ENCODE results near the gene SLC51B. TPM values are rescaled to one million over a fixed set of nuclear protein-coding genes. Genes with fewer than 3 reads are reported as not detected.

SLC51B gene
- polyA plus RNA-seq, 1 of the 3 experiments (the other 2 are of a cell fraction) = not detected

GRCh38 chr15:65033659-65034269, 11.4 kb upstream of the SLC51B start (continued):
- no peak for TF ChIP-seq RXRA (IDR thresholded peaks at IDR 0.05; ENCODE audit: borderline replicate concordance, low read depth)
- TF ChIP-seq FOSL2 (IDR thresholded peaks at IDR 0.05; ENCODE audit: borderline replicate concordance, low read depth) = no peak
- no peak for TF ChIP-seq FOXJ3 (CRISPR knock-in tag; IDR thresholded peaks at IDR 0.05)
- TF ChIP-seq FOXM1 (IDR thresholded peaks at IDR 0.05; ENCODE audit: low read depth) = no peak
- no peak for TF ChIP-seq GATA2 (CRISPR knock-in tag; IDR thresholded peaks at IDR 0.05)
- TF ChIP-seq EP300 (IDR thresholded peaks at IDR 0.05; ENCODE audit: borderline replicate concordance in 1 of 2, low read depth in 1 of 2, low read length in 1 of 2) = no peak
- no peak for TF ChIP-seq TAF1 (IDR thresholded peaks at IDR 0.05; ENCODE audit: borderline replicate concordance, low read depth, low read length)
- TF ChIP-seq CTCF (IDR thresholded peaks at IDR 0.05) = peak; percentile 59

- 96% methylated on average over 11 of the region's 11 CpGs for whole genome bisulfite sequencing (ENCODE audit: low lambda C conversion rate)
- Histone ChIP-seq H3K9me2 (no peaks in the 10 kb centered on the region), H3K79me2 (ENCODE audit: insufficient read depth) (no peaks in the 10 kb centered on the region), H3K36me3 (replicated peaks in 1 of 2; ENCODE audit: control insufficient read depth in 1 of 2, insufficient read depth in 2 of 2, low read length in 1 of 2) (no peaks in the 10 kb centered on the region), H3K4me1 (ENCODE audit: control insufficient read depth in 1 of 2, insufficient read depth in 2 of 2, low read depth in 1 of 2, low read length in 1 of 2) (no peaks in the 10 kb centered on the region; a peak in 1 of 4 replicates), H3F3A (replicated peaks; ENCODE audit: insufficient read depth) (no peaks in the 10 kb centered on the region), H4K20me1 (ENCODE audit: insufficient read depth) (no peaks in the 10 kb centered on the region), H3K9me3 (no peaks in the 10 kb centered on the region), H3K4me2 (no peak overlapping the region), H3K9ac (no peak overlapping the region), H2AFZ (ENCODE audit: low read depth) (no peak overlapping the region), H3K27me3 (ENCODE audit: insufficient read depth) (no peaks in the 10 kb centered on the region), H3K27ac (ENCODE audit: low read depth in 2 of 2, low read length in 1 of 2) (no peak overlapping the region), H3K4me3 (ENCODE audit: low read depth in 2 of 2, low read length in 1 of 2) (no peak overlapping the region)
- TF ChIP-seq FOXM1 (IDR thresholded peaks at IDR 0.05; ENCODE audit: low read depth) = no peak
- POLR2A ChIA-PET = no interaction called here
- CTCF ChIA-PET = interaction anchor here (1.0 to 2.7 kb wide), 10 partner anchors 9 to 236 kb away, joined by 4 to 21 read pairs (median 10); partner anchors contain the start of genes KBTBD13 and SLC51B
- DNase-seq = no peak
Observed at GRCh38 chr15:65034719-65035118, 10.5 kb upstream of the SLC51B start.

- ChIA-PET POLR2A (no interaction called here), CTCF (no interaction called here)
- Histone ChIP-seq H3F3A (replicated peaks; ENCODE audit: insufficient read depth) (no peaks in the 10 kb centered on the region), H4K20me1 (ENCODE audit: insufficient read depth) (no peaks in the 10 kb centered on the region), H3K9ac (no peak overlapping the region), H3K36me3 (replicated peaks in 1 of 2; ENCODE audit: control insufficient read depth in 1 of 2, insufficient read depth in 2 of 2, low read length in 1 of 2) (no peaks in the 10 kb centered on the region), H3K4me2 (no peak overlapping the region), H2AFZ (ENCODE audit: low read depth) (no peak overlapping the region), H3K9me3 (no peaks in the 10 kb centered on the region), H3K9me2 (no peaks in the 10 kb centered on the region), H3K4me3 (ENCODE audit: low read depth in 2 of 2, low read length in 1 of 2) (no peak overlapping the region), H3K4me1 (ENCODE audit: control insufficient read depth in 1 of 2, insufficient read depth in 2 of 2, low read depth in 1 of 2, low read length in 1 of 2) (no peaks in the 10 kb centered on the region; a peak in 1 of 4 replicates), H3K27me3 (ENCODE audit: insufficient read depth) (no peaks in the 10 kb centered on the region), H3K27ac (ENCODE audit: low read depth in 2 of 2, low read length in 1 of 2) (no peak overlapping the region), H3K79me2 (ENCODE audit: insufficient read depth) (no peaks in the 10 kb centered on the region)
- 54% methylated on average over 1 of the region's 1 CpG for WGBS (ENCODE audit: low lambda C conversion rate)
- no peak for DNase-seq
- TF ChIP-seq MEF2A (IDR thresholded peaks at IDR 0.05; ENCODE audit: borderline replicate concordance, low read depth) (no peak), RCOR1 (IDR thresholded peaks at IDR 0.05; ENCODE audit: low read length) (no peak), RAD21 (IDR thresholded peaks at IDR 0.05; ENCODE audit: low read length) (no peak), NRF1 (IDR thresholded peaks at IDR 0.05; ENCODE audit: low read depth, low read length) (no peak), GABPA (IDR thresholded peaks at IDR 0.05; ENCODE audit: low read depth) (no peak), MXI1 (IDR thresholded peaks at IDR 0.05; ENCODE audit: low read depth, low read length) (no peak), CHD2 (IDR thresholded peaks at IDR 0.05; ENCODE audit: low read length, partially characterized antibody) (no peak), RFX5 (IDR thresholded peaks at IDR 0.05; ENCODE audit: low read length) (no peak), SMC3 (IDR thresholded peaks at IDR 0.05; ENCODE audit: low read depth, low read length) (no peak), ELF1 (IDR thresholded peaks at IDR 0.05) (no peak), MAX (IDR thresholded peaks at IDR 0.05; ENCODE audit: low read depth) (no peak), TCF12 (IDR thresholded peaks at IDR 0.05) (no peak), CTCF (IDR thresholded peaks at IDR 0.05) (no peak)
Observed at GRCh38 chr15:65037309-65037708, 7.9 kb upstream of the SLC51B start.

All from SK-N-SH (cell line).